Mesenchymal stem cell (in vitro differentiated cells and primary cell): Measurements from ENCODE around the gene STING1. TPM values are rescaled to one million over a fixed set of nuclear protein-coding genes. Genes with fewer than 3 reads are reported as not detected.

Experiments used
- small RNA-seq: library from polyadenylated mRNA; stranded (forward); fragments of <200 nt; extraction: miRNeasy Mini kit (QIAGEN cat#:217004); gene quantifications from one replicate; pipeline ENCODE3, GENCODE V24; 2013; ENCODE audit warnings: low read depth

STING1 gene

Small RNA genes within 50 kb of the gene (small RNA-seq; reads per million reads assigned to genes)
- not detected for gene RNU5B-4P
